Activated CD4-positive, alpha-beta T cell treated with anti-CD3 and anti-CD28 coated beads for 1 hour (primary cell): Measurements from ENCODE around the gene PGAM4.
"Not testable (repeated sequence)": the region's sequence is repeated elsewhere in the genome, so short reads cannot be mapped to it uniquely, and the experiment has no call there.

Experiments
- DNase-seq: peaks from one replicate; pipeline ENCODE4 v3.0.0-alpha.2; 2020

The PGAM4 gene

DNA sequence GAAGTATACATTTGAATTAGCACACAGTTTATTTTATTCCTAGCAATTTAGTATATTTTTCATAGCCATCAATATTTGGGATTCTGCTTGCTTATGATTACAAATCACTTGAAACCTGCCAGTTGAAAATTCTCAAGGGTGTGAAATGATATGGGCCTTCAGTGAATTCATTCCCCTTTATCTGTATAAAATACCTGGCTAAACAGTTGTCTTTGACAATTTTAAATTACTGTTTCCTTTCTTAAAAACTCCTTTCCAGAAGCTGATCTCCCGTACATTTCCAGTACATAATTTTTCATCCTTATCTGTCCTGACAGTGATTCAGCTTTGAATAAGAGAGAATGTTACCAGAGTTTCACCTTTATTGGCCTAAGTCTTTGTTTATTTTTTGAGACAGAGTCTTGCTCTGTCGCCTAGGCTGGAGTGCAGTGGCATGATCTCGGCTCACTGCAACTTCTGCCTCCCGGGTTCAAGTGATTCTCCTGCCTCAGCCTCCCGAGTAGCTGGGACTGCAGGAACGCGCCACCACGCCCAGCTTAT is 45.0 kb downstream of the PGAM4 start:
- DNase-seq = no peak

DNA sequence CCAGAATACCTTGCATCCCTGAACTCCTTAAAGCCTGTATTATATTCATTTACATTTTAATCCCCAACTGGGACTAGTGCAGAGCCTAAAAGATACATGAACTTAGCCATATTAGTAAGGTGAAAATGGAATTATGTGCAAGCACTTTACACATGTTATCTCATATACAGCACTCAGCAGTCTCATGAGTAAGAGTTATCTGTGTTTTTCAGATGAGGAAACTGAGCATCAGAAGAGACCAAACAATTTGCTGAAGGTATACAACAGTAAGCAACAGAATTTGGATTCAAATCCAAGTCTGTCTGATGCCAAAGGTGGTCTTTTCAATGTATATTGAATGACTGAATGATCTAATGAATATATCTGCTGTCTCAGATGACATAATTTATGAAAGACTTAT is 46.7 kb downstream of the PGAM4 start:
- DNase-seq = no peak

DNA sequence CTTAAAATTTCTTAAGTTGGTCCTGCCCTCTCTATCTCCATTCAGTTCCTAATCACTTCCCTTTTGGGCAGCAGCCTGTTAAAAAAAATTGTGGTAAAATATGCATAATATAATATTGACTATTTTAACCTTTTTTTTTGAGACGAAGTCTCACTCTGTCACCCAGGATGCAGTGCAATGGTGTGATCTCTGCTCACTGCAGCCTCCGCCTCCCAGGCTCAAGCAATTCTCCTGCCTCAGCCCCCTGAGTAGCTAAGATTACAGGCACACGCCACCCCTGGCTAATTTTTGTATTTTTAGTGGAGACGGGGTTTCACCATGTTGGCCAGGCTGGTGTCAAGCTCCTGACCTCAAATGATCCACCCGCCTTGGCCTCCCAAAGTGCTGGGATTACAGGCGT is 50.1 kb downstream of the PGAM4 start:
- DNase-seq = not testable (repeated sequence)

DNA sequence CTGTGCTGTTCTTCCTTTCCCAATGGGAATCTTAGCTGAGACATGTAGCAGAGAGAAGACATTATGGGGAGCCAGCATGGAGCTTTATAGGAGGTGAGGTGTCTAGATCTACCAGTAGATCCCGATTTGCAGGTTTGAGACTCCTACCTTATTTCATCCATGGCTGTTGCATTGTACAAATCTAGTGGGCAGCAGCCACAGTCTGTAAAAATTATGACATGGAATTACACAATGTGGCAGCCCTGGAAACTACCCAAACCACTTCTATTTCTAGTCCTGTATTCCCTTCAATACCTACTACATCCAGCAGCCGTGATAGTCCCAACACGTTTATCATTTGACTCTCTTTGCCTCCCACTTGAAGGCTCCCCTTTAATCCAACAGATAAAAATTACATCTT is 50.9 kb downstream of the PGAM4 start:
- no peak for DNase-seq
